COLO668 (cell line): Measurements from ENCODE around the gene TMEM18.

Experiments used
- DNase-seq: peaks from one replicate; lab custom pipeline; 2025; ENCODE audit not compliant: unreplicated experiment; lab: John Stamatoyannopoulos, UW

TMEM18 gene

GRCh38 chr2:673615-674320, 3.4 kb downstream of the TMEM18 start:
- DNase-seq = no peak

- no peak for DNase-seq
These were observed 4.2 kb downstream of the TMEM18 start for GRCh38 chr2:673016-673415.

GRCh38 chr2:672606-672905, 4.7 kb downstream of the TMEM18 start:
- no peak for DNase-seq

- DNase-seq = no peak
These were observed 5.2 kb downstream of the TMEM18 start for GRCh38 chr2:671787-672605.

- no peak for DNase-seq
These were observed 6.1 kb downstream of the TMEM18 start for GRCh38 chr2:671072-671471.

- DNase-seq = no peak
These were observed 6.6 kb downstream of the TMEM18 start for GRCh38 chr2:670637-671036.

GRCh38 chr2:669323-669722, 7.9 kb downstream of the TMEM18 start:
- no peak for DNase-seq

- DNase-seq = no peak
These were observed 9.2 kb downstream of the TMEM18 start for GRCh38 chr2:668000-668398.

- no peak for DNase-seq
These were observed 9.7 kb downstream of the TMEM18 start for GRCh38 chr2:667332-667999.

- DNase-seq = no peak
These were observed 10.8 kb downstream of the TMEM18 start for GRCh38 chr2:666441-666840.

- no peak for DNase-seq
These were observed 11.7 kb downstream of the TMEM18 start for GRCh38 chr2:665340-666073.

GRCh38 chr2:664063-664462, 13.1 kb downstream of the TMEM18 start:
- DNase-seq = no peak

GRCh38 chr2:663221-663620, 14.0 kb downstream of the TMEM18 start:
- DNase-seq = no peak

GRCh38 chr2:661360-661635, 15.9 kb downstream of the TMEM18 start:
- DNase-seq = no peak

GRCh38 chr2:660586-661359, 16.4 kb downstream of the TMEM18 start:
- no peak for DNase-seq

- DNase-seq = no peak
These were observed 17.2 kb downstream of the TMEM18 start for GRCh38 chr2:660029-660428.

- no peak for DNase-seq
These were observed 18.8 kb downstream of the TMEM18 start for GRCh38 chr2:658426-658825.

- no peak for DNase-seq
These were observed 19.4 kb downstream of the TMEM18 start for GRCh38 chr2:657766-658165.

- DNase-seq = no peak
These were observed 20.5 kb downstream of the TMEM18 start for GRCh38 chr2:656676-657075.

GRCh38 chr2:655626-656025, 21.6 kb downstream of the TMEM18 start:
- DNase-seq = no peak

GRCh38 chr2:654896-655295, 22.3 kb downstream of the TMEM18 start:
- DNase-seq = no peak
